Measurements from ENCODE around the gene STK17B.
"Not testable (repeated sequence)": the region's sequence is repeated elsewhere in the genome, so short reads cannot be mapped to it uniquely, and the experiment has no call there.

STK17B gene

DNA sequence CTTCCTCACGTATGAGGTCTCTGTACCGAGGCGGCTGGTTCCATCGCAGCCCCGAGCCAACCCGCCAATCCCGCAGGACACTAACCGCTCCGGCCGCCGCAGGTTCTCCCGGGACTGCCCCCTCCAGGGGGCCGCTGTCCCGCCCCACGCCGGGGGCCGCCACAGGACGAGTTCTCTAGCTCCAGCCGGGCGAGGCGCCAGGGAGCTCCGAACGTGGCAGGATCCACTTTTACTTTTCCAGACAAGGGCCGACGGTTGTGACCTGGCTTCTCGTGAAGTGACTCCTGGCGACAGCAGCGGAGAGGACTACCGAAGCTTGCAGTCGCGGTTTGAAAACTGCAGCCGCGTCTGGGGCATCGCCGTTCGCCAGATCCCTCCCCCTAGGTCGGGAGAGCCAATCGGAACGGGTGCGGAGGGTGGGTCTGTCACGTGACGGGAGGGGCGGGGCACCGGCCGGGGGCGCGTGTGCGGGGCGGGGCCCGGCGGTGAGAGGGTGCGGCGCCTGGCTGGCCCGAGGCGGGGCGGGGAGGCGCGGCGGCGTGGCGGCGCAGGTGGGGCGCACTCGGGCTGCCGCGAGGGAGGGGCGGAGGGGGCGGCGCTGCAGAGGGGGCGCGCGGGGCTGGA, at the start of gene STK17B:
TSS of gene STK17B (minus strand) at position 331 of the 624 bp plus-strand sequence. CDS start 8,195 bp downstream, outside the sequence.
- DNase-seq, result peak; percentile 98

DNA sequence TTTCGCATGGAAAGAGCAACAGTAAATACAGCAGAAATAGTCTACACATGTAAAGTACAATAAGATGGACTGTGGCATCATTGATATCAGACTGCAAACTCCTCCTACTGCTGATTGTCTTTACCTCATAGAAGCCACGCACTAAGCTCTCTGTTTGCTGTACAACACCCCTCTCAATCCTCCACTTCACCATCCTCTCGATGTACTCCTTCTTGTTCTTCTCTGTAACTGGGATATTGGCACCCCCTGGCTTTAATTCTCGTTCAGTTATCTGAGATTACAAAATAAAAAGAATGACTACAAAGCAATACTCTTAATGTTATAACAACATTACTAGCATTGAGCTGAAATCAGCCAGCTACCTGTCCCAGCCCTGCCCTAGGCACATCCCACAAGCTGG, 49.3 kb upstream of the STK17B start:
- no peak for DNase-seq

DNA sequence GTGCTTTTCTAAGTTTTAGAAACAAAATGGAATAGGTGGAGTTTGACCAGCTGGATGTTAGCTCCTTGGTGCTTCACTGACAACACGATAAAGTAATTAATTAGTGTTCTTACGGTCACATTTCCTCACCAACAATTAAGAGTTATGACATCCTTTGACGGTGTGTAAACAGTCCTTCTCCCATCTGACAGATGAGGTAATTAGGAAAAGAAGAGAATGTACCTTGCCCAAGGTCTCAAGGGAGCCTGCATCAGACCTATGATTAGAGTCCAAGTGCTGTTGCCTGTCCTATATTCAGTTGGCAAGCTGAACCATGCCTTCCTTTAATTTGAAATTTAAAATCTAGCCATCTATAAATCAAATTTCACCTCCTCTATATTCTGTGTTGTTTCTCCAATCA, 48.3 kb upstream of the STK17B start:
- DNase-seq, result no peak

DNA sequence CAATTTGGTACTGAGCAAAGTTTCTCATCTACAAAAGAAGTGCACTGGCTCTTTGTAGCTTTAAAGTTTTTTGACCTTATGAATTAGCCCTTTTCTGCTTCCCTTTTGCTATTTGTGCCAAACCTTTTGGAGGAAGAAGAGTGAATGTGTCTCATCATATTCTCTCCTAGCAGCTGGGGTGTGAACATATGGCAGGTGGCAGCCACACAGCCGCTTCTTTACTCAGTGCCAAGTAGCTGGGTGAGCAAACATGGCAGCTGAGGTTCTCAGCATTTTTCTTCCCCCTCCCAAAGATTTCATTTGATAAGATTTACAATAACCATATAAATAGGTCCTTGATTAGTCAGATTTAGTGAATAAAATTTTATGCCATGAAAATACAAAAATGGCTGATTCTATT, 46.7 kb upstream of the STK17B start:
- no peak for DNase-seq

DNA sequence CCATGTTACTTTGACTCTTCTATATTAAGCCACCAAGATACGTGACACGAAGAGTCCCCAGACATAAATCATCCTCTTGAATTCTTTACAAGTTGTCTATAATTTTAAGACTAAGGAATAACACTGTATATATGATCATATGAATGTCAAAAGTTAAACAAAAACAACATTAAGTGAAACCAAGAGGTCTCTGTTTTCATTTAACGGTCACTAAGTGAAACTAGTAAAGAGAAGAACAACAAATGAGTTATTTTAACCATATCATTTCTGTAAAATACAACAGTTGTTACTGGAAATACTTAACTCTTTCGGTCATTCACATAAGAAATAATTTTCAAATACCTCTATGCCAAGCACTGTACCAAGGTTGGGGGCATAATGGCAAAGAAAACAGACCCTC, 45.7 kb upstream of the STK17B start:
- DNase-seq, result no peak

DNA sequence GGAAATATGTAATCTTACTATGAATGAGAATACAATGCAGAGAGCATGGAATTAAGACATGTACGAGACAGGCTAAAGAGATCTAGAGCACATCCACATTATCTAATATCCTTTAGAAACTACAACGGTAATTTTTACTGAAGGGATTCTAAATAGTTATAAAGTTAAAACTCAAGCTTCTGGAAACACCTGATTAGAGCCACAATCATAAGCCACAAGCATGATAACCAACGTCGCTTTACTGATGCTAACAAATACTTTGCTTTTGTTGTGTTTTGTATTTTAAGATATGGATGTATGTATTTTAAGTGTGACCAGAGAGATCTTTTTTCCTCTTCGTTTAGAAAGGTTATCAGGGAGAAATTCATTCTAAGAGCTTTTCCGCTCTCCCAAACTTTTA, 44.0 kb upstream of the STK17B start:
- DNase-seq, result no peak

DNA sequence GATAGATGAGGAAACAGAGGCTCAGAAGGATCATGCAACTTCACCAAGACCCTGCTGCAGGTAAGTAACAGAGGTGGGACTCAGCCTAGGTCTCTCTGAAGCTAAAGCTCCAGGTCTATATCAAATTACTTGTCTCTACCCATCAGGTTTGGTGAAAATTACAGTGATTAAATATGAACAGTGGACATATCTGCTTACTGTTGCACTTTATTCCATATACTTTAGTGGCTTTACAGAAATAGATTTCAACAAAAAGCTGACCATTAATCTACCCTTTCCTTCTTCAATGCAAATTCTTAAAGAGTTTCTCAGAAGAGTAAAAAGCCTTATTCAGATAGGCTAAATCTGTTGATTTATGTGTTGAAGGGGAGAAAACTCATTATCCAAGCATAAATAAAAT, 42.8 kb upstream of the STK17B start:
- DNase-seq, result no peak

DNA sequence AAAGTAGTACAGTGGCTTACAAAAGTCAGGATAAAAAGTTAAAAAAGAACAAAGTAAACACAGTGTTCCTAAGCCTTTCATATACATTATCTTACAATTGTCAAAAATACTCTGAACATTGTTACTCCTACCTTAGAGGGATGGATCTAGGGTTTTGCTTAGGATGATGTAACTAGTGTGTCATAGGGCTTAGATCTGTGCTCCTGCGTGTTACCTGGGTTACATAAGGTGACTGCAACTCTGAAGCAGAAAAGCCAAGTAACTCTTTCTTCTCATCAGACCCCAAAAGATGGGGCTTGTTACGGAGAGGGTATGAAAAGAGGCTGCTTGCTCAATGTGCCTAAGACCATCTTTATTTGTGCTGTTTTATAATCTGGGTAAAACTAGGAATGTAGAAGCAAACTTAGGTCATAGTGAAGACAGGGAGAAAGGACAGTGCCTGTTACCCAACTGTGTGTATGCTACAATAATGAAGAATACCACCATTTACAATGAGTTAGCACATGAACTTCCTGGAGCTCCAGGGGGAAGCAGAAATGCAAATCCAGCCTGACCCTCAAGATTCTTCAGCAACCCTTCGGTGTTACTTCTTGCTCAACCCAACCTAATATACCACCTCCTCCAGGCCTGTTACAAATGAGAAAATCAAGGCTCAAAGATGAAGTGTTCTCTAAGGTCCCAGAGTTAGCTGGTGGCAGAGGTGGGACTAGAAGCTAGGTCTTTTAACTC, 42.0 kb upstream of the STK17B start:
- peak; percentile 23 for DNase-seq

DNA sequence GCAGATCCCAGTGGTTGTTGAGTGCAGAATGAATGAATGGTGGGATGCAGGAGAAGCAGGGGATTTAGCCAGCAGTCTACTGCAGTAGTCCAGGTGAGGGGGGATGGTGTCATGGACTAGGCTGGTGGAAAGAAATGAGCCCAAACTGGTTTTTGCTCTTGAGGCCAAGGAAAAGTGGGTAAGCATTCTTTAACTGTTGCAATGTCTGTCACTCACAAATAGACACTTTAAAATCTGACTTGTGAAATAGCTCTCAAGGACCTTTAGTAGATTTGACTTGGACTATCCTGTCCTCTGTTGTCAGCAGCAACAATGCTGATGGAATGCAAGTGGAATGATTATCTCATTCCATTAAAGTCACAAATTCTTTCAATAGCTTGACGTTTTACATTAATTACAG, 37.5 kb upstream of the STK17B start:
- DNase-seq, result no peak

DNA sequence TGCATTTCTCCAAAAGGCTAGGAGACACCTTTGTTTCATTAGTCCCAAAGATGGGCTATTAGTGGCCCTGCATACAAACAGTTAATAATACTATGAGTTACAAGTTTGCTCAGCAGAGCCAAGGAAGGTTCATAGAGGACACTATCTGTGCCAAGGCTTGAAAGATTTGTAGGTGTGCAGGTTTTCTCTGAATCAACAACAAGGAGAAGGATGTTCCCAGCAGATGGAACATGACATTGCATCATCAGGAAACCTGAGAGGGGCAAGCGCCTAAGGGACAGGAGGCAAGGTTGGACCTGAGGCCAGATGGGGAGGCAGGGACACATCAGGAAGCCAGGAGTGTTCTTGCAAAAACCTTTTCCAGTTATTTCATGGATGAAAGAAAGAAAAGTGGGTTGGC, 35.4 kb upstream of the STK17B start:
- DNase-seq, result no peak

DNA sequence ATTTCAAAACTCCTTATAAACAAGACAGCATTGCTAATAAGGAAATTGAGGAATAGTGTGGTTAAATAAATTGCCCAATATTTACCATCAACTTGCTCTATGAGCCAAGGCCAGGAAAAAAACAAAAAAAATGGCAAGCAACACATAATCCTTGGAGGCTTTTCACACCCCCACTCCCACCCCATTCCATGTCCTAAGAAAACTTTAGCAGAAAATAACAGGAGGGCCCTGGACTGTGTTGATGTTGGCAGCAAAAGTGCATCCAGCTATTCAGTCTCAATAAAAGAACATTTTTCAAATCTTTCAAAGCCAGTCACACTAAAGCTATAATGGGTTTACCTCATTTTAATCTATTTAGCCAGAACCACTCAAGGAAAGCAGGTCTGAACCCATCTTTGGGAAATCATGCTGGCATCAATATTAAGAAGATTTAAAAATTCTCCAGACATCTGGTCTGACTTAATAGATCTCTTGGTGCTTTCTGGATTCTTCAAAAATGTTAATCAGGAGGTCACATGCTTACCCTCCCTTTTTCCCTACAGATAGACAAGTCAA, 34.6 kb upstream of the STK17B start:
- DNase-seq, result peak; percentile 69

DNA sequence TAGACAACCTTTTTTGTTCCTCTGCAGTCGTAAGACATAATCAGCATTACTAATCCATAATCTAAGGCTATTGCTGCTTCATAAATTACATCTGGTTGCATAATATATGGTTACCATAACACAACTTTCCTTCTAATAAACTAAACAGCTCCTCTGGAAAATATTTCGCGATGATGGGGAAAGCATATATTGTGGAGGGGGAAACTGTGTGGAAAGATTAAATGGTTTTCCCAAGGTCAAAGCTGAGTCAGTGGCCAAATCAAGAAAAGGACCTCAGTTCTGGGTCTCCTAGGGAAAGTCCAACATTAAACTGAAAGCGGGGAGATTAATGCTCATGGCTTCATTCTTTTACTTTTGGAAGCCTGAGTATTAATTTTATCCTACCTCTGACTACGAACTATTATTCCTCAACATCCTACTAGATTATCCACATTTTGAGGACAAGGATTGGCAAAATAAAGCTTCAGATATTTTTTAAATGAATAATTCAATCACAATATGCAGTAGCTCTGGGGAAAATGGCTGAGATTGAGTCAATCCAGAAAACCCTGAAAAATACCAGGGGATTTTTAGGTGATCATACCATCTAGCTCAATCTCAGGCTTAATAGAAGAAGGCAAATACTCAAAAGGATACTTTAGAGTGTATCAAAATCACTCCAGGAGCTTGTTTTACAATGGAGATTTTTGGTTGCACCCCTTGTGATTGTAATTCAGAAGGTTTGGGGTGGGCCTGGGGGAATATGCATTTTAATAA, 33.8 kb upstream of the STK17B start:
- peak; percentile 84 for DNase-seq

DNA sequence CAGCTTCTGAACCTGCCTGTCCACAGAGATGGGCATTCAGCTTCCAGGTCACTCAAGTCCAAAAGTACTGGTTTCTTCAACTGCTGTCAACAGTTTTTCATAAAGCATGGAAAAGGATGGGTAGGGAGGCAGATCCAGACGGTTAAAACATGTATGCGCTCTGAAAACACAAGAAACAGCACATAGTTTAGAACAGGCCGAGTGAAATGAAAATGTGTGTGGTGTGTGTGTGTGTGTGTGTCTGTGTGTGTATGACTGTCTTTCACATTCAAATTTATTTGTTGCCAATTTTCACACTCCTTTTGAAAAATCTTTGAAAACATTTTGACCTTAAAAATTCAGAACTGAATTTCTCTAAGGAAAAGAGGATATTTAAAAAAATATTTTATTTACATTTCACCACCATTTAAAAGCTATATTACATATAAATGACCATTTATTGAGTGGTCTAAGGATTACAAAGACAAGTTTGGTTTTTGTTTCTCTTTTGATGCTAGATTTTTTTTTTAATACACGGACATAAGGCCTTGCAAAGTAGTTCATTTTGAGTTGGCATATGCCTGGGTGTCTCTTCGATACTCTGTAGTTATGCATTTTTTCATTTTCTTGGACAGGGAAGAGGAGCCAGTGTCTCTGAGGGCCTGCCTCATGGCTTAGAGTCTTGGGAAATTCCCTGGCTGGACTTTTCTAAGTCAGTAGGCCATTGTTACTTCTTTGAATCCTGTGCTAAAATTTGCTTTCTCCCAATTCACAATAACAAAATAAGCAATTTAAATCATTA, 30.0 kb upstream of the STK17B start:
- DNase-seq, result no peak

DNA sequence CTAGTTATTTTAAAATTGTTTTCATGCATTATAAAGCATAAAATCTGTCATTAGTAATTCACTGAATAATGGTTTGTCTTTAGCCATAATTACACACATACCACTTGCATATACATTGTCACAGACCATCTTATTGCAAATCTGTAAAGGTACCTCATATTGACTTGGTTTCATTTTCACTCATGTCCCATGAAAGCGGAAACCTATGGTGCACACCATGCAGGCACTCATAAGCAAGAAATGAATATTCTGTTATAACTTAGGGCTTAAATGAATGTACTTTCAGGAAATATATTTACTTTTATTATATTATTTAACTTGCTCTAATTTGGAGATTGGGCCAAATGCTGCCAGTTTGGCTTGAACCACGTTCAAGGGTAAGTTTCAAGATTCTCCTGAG, 29.2 kb upstream of the STK17B start:
- no peak for DNase-seq

DNA sequence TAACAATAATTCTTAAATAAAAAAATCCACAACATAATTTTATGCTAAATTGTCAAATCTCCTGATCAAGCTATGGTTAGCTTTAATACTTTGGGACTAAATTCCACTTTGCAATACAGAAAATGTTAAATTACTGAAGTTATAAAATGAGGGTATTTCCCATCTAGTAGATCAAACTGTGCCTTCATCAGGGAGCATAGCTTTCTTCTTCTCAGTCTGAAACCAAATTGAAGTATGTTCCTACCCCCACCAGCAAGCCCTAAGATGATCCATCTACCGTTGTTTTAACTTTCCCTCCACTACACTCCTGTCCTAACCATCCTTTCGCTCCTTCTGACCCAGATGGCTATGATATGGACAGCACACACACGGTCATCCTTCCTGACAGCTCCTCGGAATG, 24.4 kb upstream of the STK17B start:
- no peak for DNase-seq

DNA sequence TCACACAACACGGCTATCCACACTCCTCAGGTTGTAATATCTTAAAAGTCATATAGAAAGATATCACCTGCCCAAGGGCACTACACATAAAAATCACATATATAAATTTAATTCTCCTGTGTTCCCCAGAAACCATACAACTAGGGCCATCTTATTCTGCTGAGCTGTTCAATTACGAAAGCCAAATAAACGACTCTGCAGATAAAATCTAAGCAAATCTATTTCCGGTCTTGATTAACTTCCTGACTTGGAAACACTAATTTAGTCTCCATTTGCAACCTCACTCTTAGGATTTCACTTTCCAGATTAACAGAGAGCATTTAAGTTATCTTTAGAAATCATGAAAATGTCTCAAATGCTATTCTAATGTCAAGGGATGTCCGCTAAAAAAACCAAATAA, 23.9 kb upstream of the STK17B start:
- no peak for DNase-seq

DNA sequence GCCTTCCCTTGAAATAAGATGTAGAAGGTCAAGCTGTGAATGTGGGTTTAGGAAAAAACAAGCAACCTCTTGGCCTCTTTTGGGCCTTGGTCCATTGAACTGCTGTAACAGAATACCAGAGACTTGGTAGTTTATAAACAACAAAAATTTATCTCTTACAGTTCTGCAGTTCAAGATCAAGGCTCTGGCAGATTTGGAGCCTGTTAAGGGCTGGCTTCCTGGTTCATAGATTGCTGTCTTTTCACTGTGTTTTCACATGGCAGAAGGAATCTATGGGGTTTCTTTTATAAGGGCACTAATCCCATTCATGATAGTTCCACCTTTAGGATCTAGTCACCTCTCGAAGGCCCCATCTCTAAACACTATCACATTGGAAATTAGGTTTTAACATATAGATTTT, 20.2 kb upstream of the STK17B start:
- no peak for DNase-seq

DNA sequence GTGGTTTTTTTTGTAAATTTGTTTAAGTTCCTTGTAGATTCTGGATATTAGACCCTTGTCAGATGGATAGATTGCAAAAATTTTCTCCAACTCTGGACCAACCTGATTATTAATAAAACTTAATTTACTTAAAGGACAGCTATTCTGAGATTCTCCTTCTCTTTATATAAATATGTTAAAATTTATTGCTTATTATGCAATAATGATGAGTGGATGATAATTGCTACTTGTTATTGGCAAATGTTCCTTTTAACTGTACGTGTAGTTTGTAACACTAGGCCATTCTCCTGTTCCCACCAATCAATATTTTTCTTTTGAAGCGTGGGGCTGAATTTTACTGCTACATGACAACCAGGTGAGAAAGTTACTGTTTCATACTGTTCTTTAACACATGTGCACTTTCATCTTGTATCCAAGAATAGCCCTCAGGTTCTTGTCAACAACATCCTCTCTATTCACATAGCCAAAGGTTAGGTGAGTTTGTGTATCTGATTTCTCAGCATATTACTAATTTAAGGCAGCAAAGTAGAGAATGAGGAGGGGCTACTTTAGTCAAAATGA, 16.6 kb upstream of the STK17B start:
- no peak for DNase-seq

DNA sequence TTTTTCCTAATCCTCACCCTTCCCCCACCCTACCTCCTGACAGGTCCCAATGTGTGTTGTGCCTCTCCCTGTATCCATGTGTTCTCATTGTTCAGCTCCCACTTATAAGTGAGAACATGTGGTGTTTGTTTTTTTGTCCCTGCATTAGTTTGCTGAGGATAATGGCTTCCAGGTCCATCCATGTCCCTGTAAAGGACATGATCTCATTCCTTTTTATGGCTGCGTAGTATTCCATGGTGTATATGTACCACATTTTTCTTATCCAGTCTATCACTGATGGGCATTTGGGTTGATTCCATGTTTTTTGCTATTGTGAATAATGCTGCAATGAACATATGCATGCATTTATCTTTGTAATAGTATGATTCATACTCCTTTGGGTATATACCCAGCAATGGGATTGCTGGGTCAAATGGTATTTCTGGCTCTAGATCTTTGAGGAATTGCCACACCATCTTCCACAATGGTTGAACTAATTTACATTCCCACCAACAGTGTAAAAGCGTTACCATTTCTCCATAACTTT, 15.9 kb upstream of the STK17B start:
- not testable (repeated sequence) for DNase-seq

DNA sequence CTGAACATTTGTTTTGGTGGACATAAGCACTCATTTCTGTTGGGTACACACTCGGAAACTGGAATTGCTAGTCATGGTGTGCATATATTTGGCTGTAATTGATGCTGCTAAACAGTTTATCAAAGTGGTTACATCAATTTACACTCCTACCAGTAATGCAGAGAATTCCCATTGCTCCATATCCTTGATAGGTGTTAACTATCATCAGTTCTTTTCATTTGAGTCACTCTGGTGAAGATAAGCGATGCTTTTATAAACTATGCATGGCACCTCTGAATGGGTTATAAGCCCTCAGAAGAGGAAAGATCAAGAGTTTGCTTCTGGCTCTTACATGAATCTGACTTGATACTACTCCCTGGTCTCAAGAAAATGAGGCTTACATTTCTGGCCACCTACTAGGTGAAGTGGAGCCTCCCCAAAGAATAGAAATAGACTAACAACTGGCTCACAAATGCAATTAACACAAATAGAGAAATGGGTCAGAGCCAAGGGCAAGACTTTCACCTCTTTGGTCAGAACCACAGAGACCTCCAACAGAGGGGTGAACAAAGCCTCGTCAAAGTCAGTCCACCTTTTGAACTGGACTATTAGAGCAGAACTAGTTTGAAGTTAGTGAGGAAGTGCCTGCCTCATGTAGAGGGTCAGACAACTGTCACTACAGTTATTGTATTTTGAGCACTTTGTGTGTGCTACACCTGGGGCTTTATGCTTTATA, 15.0 kb upstream of the STK17B start:
- no peak for DNase-seq

DNA sequence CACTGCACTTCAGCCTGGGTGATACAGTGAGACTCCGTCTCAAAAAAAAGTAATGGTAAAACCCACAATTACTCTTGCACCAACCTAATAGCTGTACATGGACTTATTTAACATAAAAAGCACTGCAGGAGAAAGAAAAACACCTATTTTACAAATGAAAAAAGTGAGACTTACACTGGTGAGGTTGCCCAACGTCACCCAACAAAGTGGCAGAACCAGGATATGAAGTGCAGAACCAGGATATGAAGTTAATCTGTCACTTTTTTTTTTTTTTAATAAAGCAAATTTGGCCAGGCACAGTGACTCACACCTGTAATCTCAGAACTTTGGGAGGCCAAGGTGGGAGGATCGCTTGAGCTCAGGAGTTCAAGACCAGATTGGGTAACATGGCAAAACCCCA, 13.5 kb upstream of the STK17B start:
- DNase-seq, result no peak
